Activated T-helper 2 cell treated with anti-CD3 and anti-CD28 coated beads, Interferon-gamma antibody, Interleukin-2, Interleukin-4, amounts not matched to agents 10 μg/mL and 5 μg/mL and 100 μg/mL, durations not matched to agents 14 hours and 24 hours and 36 hours (primary cell): ENCODE results near the gene TLL1. TPM values are rescaled to one million over a fixed set of nuclear protein-coding genes. Genes with fewer than 3 reads are reported as not detected.

ENCODE experiments used
- DNase-seq: peaks from one replicate; pipeline ENCODE4 v3.0.0; 2021; ENCODE audit warnings: low spot score
- H3K27ac Mint-ChIP-seq: one replicate; pipeline ENCODE4 v1.8.0; 2021; ENCODE audit warnings: mixed read lengths
- H3K27me3 Mint-ChIP-seq: one replicate; pipeline ENCODE4 v1.8.0; 2021; ENCODE audit warnings: low read depth, mixed read lengths
- H3K36me3 Mint-ChIP-seq: one replicate; pipeline ENCODE4 v1.8.0; 2021; ENCODE audit warnings: low read depth, mixed read lengths
- H3K4me1 Mint-ChIP-seq: one replicate; pipeline ENCODE4 v1.8.0; 2021; ENCODE audit warnings: low read depth, mixed read lengths
- H3K4me3 Mint-ChIP-seq: one replicate; pipeline ENCODE4 v1.8.0; 2021; ENCODE audit warnings: low read depth, mild to moderate bottlenecking, moderate library complexity, mixed read lengths
- H3K9me3 Mint-ChIP-seq: one replicate; pipeline ENCODE4 v1.8.0; 2021; ENCODE audit warnings: mixed read lengths
- intact Hi-C: fragments of 100-400 bp; cut with micrococcal nuclease; formaldehyde crosslinking; loops from one replicate; pipeline ENCODE4 v1.15.1; 2023
- total RNA-seq: library from RNA; stranded (reverse); gene quantifications from 2 replicates; pipeline ENCODE4 v1.2.3, GENCODE V29; 2022

Gene TLL1
- total RNA-seq, 1 donor from 2014 or later, result not detected

DNA sequence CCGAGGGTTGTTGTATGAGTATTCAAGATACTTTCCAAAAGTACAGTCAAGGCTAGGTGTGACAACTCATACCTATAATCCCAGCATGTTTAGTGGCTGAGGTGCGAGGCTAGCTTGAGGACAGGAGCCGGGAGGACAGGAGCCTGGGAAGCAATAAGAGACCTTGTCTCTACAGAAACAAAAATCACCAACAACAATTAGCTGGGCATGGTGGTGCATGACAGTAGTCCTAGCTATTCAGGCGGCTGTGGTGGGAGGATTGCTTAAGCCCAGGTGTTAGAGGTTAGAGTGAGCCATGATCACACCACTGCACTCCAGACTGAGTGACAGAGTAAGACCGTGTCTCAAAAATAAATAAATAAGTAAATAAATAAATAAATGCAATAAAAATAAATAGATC lies 91.6 kb downstream of the TLL1 start:
- Mint-ChIP-seq H3K27ac (no peak overlapping the region), H3K27me3 (no peaks in the 10 kb centered on the region), H3K9me3 (peaks cover 16% of the 10 kb centered on the region), H3K4me3 (no peak overlapping the region), H3K36me3 (no peaks in the 10 kb centered on the region), H3K4me1 (no peaks in the 10 kb centered on the region)
- DNase-seq, result no peak
- intact Hi-C loops, result no loop called here

DNA sequence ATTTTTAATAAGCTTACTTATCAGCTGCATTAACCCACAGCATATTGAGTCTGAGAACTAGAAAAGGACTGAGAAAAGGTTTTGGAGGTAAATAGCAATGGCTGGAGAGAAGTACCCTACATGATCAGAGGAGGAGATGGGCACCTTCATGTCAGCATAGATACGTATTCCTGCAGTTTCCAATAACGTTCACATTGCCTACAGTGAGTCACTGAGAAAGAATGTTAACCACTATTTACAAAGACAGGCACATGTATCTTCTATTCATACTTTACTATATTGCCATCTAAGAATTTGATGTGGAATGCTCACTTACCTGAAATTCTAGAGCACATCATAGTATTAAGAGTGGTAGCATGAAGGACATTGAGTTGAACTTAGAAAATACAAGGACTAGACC lies 92.5 kb downstream of the TLL1 start:
- Mint-ChIP-seq H3K27me3 (no peaks in the 10 kb centered on the region), H3K27ac (no peak overlapping the region), H3K4me3 (no peak overlapping the region), H3K36me3 (no peaks in the 10 kb centered on the region), H3K9me3 (peaks cover 9% of the 10 kb centered on the region), H3K4me1 (no peaks in the 10 kb centered on the region)
- DNase-seq, result no peak
- intact Hi-C loops, result no loop called here

DNA sequence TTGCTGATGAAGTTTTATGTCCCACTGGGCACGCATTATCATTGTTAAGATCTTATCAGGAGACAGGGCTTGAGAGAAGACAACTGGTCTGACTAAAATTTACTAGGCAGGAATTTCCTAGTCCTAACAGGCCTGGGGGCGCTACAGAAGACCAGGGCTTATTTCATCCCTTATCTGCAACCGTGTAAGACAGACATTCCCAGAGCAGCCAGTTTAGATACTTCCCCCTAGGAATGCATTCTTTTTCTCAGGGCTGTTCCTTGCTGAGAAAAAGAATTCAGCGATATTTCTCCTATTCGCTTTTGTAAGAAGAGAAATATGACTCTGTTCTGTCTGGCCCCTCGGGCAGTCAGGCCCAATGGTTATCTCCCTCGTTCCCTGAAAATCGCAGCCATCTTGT lies 93.8 kb downstream of the TLL1 start:
- H3K27me3 Mint-ChIP-seq, result no peaks in the 10 kb centered on the region
- H3K9me3 Mint-ChIP-seq, result peaks cover 9% of the 10 kb centered on the region
- H3K4me1 Mint-ChIP-seq, result no peaks in the 10 kb centered on the region

DNA sequence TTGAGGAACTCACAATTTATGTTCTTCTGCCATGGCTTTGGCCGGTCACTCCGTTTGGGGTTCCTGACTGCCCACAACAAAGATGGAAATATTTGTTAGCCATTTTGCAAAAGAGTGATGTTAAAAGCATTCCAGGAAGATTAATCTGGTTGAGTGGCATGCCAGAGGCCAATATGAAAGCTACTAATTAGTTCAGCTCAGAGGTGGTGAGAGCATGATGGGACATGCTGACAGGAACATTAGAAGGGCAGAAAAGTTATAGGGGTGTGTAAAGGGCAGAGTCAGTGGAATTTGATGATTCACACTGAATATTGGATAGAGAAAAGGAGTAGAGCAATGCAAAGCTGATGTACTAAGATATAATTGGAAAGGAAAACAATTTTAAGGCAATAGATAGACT lies 94.4 kb downstream of the TLL1 start:
- no peaks in the 10 kb centered on the region for H3K36me3 Mint-ChIP-seq
- peaks cover 9% of the 10 kb centered on the region for H3K9me3 Mint-ChIP-seq
- H3K4me1 Mint-ChIP-seq, result no peaks in the 10 kb centered on the region
- DNase-seq, result no peak
- no peaks in the 10 kb centered on the region for H3K27me3 Mint-ChIP-seq
- intact Hi-C loops, result no loop called here
- no peak overlapping the region for H3K4me3 Mint-ChIP-seq
- no peak overlapping the region for H3K27ac Mint-ChIP-seq

More for the DNA sequence above, 93.8 kb downstream of the TLL1 start:
- no peak for DNase-seq
- Mint-ChIP-seq H3K27ac (no peak overlapping the region), H3K4me3 (no peak overlapping the region), H3K36me3 (no peaks in the 10 kb centered on the region)
- intact Hi-C loops, result no loop called here

DNA sequence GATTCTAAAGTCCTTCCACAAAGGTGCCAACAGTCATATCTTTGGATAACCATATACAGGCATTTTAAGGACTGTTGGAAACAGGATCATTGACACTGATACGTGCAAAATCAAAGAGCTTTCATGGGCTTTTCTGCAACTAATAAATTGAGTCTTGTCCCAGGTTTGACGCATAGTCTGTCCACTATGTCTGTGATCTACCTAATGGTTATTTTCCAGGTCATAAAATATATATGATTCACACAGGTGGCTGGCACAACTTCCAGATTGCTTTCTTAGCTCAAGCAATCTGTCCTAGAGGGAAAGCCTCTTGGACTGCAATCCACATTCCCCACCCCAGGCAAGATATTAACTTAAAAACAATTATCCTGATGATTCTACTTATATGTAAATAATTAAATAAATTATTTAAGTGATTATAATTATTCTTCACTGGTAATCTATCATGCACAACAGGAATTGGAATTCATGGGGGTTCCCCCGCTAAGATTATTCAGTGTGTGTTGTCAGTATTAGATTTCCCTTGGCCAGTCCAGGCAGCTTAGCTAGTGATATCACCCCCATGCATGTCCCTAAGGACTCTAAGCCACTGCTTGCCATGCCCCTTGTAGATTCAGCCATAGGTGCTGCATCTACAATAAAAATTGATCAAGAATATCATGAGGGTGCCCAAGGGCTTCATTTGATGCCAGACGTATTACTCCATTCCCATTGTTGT lies 97.8 kb downstream of the TLL1 start:
- H3K27ac Mint-ChIP-seq, result no peak overlapping the region
- intact Hi-C loops, result no loop called here
- no peak for DNase-seq
- peaks cover 14% of the 10 kb centered on the region for H3K9me3 Mint-ChIP-seq
- no peaks in the 10 kb centered on the region for H3K36me3 Mint-ChIP-seq
- H3K4me1 Mint-ChIP-seq, result no peaks in the 10 kb centered on the region
- H3K4me3 Mint-ChIP-seq, result no peak overlapping the region
- no peaks in the 10 kb centered on the region for H3K27me3 Mint-ChIP-seq

DNA sequence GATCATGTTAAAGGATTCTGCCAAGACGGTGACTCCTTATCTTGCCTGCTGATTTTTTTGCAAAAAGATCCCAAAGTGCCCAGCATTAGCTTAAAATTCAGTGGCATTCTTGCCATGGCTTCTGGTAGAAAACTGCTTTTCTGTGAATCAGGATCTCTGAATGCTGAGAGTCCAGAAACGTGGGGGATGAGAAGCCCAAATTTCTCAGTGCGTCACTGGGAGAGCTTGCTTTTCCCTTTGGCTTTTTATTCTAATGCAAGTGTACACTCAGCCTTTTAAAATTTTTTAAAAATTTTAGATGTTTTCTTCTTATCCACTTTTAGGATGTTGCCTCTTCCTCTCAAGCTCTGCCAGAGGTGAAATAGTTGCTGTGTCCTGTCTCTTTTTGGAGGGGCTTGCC lies 98.4 kb downstream of the TLL1 start:
- no peaks in the 10 kb centered on the region for H3K36me3 Mint-ChIP-seq
- intact Hi-C loops, result no loop called here
- no peaks in the 10 kb centered on the region for H3K4me1 Mint-ChIP-seq
- DNase-seq, result no peak
- H3K27me3 Mint-ChIP-seq, result no peaks in the 10 kb centered on the region
- no peak overlapping the region for H3K4me3 Mint-ChIP-seq
- H3K27ac Mint-ChIP-seq, result no peak overlapping the region
- H3K9me3 Mint-ChIP-seq, result peaks cover 10% of the 10 kb centered on the region

DNA sequence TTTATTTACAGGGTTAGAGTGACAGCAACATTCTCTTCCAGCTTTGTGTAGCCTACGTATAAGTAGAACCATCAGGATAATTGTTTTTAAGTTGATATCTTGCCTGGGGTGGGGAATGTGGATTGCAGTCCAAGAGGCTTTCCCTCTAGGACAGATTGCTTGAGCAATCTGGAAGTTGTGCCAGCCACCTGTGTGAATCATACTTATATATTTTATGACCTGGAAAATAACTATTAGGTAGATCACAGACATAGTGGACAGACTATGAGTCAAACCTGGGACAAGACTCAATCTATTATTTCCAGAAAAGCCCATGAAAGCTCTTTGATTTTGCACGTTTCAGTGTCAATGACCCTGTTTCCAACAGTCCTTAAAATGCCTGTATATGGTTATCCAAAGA lies 98.9 kb downstream of the TLL1 start:
- Mint-ChIP-seq H3K27ac (no peak overlapping the region), H3K36me3 (no peaks in the 10 kb centered on the region), H3K9me3 (peaks cover 9% of the 10 kb centered on the region), H3K4me1 (no peaks in the 10 kb centered on the region), H3K4me3 (no peak overlapping the region), H3K27me3 (no peaks in the 10 kb centered on the region)
- intact Hi-C loops, result no loop called here
- no peak for DNase-seq

DNA sequence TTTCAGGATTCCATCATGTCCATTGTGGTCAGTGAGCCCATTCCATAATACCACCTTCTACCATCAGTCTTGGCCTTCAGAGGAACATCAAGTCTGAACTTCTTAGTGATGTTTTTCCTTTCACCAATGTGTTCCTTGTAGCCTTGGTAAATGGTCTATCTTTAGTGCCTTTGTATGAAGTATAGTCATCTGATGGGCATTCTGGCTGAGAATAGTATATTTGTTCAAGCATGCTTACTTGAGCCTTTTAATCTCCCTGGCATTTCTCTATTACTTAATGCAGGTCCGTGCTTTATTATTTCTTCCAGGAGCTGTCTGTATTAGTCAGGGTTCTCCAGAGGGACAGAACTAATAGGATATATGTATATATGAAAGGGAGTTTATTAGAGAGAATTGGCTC lies 99.7 kb downstream of the TLL1 start:
- no peaks in the 10 kb centered on the region for H3K36me3 Mint-ChIP-seq
- H3K4me3 Mint-ChIP-seq, result no peak overlapping the region
- no peaks in the 10 kb centered on the region for H3K4me1 Mint-ChIP-seq
- H3K27me3 Mint-ChIP-seq, result no peaks in the 10 kb centered on the region
- intact Hi-C loops, result no loop called here
- H3K27ac Mint-ChIP-seq, result no peak overlapping the region
- DNase-seq, result no peak
- H3K9me3 Mint-ChIP-seq, result peaks cover 5% of the 10 kb centered on the region

DNA sequence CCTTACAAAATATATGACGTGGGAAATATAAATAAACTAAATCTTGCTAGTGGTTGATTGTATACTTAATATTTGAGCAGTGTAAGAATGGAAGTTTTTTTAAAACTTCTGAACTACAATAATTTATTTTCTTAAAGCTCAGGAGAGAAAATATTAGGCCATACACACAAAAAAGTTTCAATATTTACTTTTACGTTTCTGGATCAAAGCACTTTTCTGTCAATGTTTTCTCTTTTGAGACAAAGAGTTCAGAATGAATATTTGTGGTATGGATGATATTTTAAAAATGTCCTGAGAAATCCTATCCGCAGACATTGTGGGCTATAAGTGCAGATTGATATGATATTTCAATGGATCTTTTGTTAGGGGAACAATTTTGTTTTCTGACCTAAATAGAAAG lies 109.9 kb downstream of the TLL1 start:
- H3K27ac Mint-ChIP-seq, result no peak overlapping the region
- no peaks in the 10 kb centered on the region for H3K4me1 Mint-ChIP-seq
- H3K4me3 Mint-ChIP-seq, result no peak overlapping the region
- H3K36me3 Mint-ChIP-seq, result no peaks in the 10 kb centered on the region
- no peaks in the 10 kb centered on the region for H3K9me3 Mint-ChIP-seq
- intact Hi-C loops, result no loop called here
- DNase-seq, result no peak
- H3K27me3 Mint-ChIP-seq, result no peaks in the 10 kb centered on the region

DNA sequence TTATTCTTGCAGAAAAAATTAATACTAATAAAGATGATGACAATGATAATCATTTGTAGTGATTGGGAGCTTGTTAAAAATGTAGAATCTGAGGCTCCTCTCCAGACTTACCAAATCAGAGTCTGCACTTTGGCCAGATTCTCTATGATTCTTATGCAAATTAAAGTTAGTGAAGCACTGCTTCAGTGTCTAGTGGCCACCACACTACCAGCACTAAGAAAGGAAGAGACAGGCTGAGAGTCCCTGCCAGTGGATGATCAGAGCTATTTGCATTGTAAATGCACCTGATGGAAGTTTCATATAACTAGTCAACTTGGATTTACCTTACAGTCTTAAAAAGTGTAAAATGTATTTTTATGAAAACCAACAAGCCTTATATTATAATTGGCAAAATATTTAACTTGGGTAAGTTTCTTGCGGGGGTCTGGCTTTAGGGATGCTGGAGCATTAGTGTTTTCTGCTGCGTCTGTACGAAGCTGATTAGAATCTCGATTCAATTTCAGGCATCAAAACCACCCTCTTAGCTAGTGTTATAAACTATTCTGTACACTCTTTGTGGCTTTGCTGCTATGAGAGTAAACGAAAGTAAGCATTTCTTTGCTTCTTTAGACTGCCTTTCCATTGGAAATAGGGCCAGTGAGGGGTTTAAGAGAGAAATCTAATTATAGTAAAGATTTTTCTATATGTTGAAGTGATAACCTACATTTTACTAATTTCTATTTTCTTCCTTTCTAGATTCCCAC lies 114.1 kb downstream of the TLL1 start:
- H3K9me3 Mint-ChIP-seq, result no peaks in the 10 kb centered on the region
- H3K4me3 Mint-ChIP-seq, result no peak overlapping the region
- no peaks in the 10 kb centered on the region for H3K27me3 Mint-ChIP-seq
- H3K4me1 Mint-ChIP-seq, result no peaks in the 10 kb centered on the region
- H3K36me3 Mint-ChIP-seq, result no peaks in the 10 kb centered on the region
- DNase-seq, result no peak
- intact Hi-C loops, result no loop called here
- no peak overlapping the region for H3K27ac Mint-ChIP-seq

DNA sequence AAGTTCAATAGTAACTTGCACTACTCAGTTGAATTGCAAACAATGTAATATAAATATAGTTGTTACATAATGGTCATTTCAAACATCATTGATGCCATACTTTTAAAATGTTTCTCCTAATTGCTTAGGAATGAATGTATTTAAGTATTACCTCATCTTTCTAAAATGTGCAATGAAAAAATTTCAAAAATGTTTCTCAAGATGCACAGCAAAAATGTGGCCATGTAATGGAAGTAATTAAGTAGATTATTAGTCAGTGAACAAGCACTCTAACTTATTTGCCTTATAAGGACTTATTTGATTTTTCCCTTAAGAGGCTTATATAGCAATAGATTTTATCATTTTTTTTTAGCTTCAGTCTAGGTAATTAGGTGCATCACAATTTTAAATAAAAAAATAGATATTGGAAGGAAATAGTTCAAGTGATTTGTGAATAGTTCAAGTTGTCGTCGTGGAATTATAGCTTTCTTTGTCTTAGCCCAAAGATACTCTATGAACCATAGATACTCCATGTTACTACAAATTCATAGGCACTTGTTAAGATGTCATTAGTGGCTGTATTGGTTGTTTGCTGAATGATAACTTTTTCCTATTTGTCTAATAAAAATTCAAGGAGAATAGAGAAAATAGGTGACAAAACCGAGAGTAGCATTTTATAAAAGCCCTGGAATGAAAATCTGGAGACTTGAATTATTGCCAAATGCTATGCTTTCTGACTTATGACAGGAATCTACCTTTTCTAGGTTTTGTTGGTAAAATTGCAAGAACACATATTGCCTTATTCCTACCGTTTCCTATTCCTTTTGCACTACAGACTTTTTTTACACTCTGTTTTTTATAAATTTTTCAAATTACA lies 118.5 kb downstream of the TLL1 start:
- Mint-ChIP-seq H3K4me1 (no peaks in the 10 kb centered on the region), H3K27me3 (no peaks in the 10 kb centered on the region), H3K27ac (no peak overlapping the region), H3K9me3 (no peaks in the 10 kb centered on the region), H3K36me3 (no peaks in the 10 kb centered on the region), H3K4me3 (no peak overlapping the region)
- DNase-seq, result no peak
- intact Hi-C loops, result no loop called here

DNA sequence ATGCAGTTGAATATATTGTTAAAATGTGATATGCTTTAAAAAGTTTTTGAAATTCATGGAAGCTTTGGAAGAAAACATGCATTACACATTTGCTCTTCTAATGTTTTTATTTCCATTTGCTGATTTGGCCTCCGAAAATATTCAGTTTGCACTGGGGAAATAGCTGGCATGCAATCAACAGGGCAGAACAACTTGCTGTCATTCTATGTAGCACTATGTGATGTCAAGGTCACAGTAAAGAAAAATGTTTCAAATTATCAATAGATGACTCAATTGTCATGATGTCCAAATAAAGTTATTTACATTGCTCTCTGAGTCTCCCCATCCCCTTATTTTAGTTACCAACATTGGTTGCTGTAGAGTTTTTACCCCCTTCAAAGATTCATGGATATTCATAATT lies 119.2 kb downstream of the TLL1 start:
- H3K4me3 Mint-ChIP-seq, result no peak overlapping the region
- intact Hi-C loops, result no loop called here
- no peaks in the 10 kb centered on the region for H3K4me1 Mint-ChIP-seq
- H3K27me3 Mint-ChIP-seq, result no peaks in the 10 kb centered on the region
- H3K9me3 Mint-ChIP-seq, result no peaks in the 10 kb centered on the region
- no peaks in the 10 kb centered on the region for H3K36me3 Mint-ChIP-seq
- DNase-seq, result no peak
- H3K27ac Mint-ChIP-seq, result no peak overlapping the region

DNA sequence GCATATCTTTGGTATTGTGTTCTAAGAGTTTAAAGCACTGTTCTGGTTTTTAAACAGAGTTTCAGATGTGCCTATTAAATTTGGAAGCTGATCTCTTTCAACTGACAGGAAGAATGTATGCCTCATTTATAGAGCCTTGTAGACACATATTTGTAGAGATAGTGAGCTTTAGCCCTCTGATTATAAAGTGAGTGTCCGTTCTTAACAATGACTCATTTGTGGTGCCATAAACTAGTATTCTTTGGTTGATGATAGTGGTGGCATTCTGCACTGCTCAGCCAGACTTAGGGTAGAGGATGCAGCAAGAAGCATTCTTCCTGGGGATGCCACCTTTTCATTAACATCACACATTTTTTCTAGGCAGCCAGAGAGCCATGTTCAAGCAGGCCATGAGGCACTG lies 121.7 kb downstream of the TLL1 start:
- H3K36me3 Mint-ChIP-seq, result no peaks in the 10 kb centered on the region
- H3K4me3 Mint-ChIP-seq, result no peak overlapping the region
- no peak for DNase-seq
- intact Hi-C loops, result no loop called here
- no peaks in the 10 kb centered on the region for H3K9me3 Mint-ChIP-seq
- H3K27ac Mint-ChIP-seq, result no peak overlapping the region
- no peaks in the 10 kb centered on the region for H3K4me1 Mint-ChIP-seq
- no peaks in the 10 kb centered on the region for H3K27me3 Mint-ChIP-seq
